Fibroblast of pulmonary artery (primary cell): ENCODE measurements around the gene SPATS2.

Source experiments
- DNase-seq: peaks from one replicate; pipeline ENCODE4 v3.0.0-alpha.2; 2010; ENCODE audit warnings: low read depth
- H3K4me3 ChIP-seq: replicated peaks from 2 replicates; pipeline ENCODE4 v1.5.1; 2011; ENCODE audit warnings: low read depth, mild to moderate bottlenecking, control low read depth, low read length, moderate library complexity
- TF ChIP-seq, protein P1 (sequence below): IDR thresholded peaks from 2 replicates; pipeline ENCODE4 v1.5.1; 2011; ENCODE audit warnings: mild to moderate bottlenecking, control low read depth, low read length, inconsistent platforms; ENCODE audit errors: missing control alignments

The SPATS2 gene

DNA sequence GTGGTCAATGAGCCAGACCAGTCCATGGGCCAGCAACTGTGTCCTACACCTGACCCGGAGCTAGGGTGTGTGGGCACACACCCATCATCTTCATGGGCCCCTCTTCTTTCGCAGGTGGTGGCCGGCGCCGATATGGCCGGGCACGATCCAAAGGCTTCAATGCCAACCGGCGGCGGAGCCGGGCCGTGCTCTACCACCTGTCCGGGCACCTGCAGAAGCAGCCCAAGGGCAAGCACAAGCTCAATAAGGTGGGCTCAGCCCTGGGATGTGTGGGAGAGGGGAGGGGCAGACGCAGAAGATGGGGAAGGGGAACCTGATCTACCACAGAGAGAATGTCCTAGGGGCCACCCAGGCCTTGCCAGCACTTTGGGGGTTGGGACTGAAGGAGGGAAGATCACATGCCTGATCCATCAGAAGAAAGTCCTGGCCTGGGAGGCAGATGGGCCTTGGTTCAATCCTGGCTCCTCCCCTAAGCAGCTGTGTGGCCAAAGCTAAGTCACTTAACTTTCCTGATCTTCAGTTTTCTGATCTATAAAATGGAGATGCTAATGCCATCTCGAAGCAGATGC, 175.4 kb downstream of the SPATS2 start:
- no peak overlapping the region for H3K4me3 ChIP-seq
- TF ChIP-seq, protein P1, sequence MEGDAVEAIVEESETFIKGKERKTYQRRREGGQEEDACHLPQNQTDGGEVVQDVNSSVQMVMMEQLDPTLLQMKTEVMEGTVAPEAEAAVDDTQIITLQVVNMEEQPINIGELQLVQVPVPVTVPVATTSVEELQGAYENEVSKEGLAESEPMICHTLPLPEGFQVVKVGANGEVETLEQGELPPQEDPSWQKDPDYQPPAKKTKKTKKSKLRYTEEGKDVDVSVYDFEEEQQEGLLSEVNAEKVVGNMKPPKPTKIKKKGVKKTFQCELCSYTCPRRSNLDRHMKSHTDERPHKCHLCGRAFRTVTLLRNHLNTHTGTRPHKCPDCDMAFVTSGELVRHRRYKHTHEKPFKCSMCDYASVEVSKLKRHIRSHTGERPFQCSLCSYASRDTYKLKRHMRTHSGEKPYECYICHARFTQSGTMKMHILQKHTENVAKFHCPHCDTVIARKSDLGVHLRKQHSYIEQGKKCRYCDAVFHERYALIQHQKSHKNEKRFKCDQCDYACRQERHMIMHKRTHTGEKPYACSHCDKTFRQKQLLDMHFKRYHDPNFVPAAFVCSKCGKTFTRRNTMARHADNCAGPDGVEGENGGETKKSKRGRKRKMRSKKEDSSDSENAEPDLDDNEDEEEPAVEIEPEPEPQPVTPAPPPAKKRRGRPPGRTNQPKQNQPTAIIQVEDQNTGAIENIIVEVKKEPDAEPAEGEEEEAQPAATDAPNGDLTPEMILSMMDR: no peak
- no peak for DNase-seq

DNA sequence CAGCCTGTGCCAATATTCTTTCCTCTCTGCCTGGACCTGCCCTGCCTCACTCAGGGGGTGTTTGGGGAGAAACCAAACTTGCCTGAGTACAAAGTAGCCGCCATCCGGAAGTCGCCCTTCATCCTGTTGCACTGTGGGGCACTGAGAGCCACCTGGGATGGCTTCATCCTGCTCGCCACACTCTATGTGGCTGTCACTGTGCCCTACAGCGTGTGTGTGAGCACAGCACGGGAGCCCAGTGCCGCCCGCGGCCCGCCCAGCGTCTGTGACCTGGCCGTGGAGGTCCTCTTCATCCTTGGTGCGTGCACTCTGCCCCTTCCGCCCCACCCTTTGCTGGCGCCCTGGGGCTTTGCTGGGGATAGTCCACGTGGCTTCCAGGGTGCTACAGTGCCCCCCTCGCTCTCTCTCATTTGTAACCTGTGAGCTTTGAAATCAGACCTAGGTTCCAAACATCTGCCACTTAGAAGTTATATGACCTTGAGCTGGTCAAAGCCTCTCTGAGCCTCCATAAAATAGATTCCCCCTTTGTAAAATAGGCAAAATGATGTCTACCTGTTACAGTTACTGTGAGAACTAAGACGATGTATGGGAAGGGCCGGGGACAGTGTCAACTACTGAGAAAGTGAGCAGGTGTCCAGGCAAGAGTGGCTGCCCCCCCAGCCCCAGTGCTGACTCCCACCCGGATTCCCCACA, 176.1 kb downstream of the SPATS2 start:
- no peak for DNase-seq
- no peak overlapping the region for H3K4me3 ChIP-seq
- TF ChIP-seq, protein P1: no peak

DNA sequence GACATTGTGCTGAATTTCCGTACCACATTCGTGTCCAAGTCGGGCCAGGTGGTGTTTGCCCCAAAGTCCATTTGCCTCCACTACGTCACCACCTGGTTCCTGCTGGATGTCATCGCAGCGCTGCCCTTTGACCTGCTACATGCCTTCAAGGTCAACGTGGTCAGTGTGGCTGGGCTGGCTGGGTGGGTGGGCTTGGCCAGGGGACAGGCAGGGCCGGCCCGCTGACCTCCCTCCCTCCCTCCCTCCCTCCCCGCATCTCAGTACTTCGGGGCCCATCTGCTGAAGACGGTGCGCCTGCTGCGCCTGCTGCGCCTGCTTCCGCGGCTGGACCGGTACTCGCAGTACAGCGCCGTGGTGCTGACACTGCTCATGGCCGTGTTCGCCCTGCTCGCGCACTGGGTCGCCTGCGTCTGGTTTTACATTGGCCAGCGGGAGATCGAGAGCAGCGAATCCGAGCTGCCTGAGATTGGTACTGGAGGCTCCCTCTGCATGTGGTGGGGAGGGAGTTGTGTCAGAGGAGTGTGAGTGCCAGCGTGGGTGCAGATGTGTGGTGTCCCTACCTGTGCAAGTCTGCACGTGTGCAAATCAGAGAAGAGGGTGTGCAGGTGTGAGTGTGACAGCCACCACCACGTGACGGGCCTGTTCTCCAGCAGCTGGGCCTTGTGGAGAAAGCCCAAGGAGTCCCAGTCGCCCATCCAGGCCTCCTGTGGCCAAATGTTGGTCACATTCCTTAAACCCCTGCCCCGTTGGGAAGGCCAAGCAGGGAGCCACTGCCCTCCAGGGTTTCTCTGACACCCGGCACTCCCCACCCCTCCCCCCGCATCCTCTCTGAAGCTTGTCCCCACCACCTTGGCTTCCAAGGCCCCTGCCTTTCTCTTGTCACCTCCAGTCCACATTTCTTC, 176.9 kb downstream of the SPATS2 start:
- TF ChIP-seq, protein P1: no peak
- H3K4me3 ChIP-seq: no peak overlapping the region
- DNase-seq: no peak

DNA sequence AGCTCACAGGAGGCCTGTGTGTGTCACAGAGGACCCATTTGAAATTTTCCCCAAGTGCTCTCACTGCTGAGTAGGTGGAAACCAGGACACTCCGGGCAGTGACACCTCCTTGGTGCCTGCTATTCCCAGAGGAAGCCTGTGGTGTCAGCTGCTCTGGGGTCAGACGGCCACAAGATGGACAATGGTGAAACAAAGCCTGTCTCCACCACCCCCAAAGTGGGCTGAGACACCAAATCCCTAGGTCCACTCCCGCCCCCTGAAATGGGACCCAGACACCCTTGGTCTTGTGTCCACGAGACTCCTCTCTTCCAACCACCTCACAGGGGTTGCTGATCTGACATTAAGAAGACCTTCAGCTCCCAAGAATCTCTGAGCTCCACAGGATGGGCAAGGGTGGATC, 178.6 kb downstream of the SPATS2 start:
- H3K4me3 ChIP-seq: no peak overlapping the region
- TF ChIP-seq, protein P1: no peak
- no peak for DNase-seq

DNA sequence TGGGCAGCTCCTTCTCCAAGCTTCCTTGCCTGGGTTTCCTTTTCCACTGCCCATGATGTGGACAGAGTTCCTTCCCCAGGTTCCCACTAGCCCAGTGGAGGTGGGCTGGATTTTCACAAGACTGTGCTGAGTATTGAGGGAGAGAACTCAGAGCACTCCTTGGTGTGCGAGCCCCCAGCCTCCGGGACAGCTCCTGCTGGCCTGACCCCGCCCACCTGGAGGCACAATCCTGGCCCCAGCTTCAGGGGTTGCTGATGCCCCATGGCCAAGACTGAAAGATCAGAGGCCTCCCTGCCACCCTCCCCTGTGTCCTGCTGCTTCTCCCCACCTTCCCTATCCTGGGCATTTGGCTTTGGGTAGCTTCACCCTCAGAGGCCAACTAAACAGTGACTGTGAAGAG, 179.2 kb downstream of the SPATS2 start:
- DNase-seq: no peak
- no peak overlapping the region for H3K4me3 ChIP-seq
- TF ChIP-seq, protein P1: no peak

DNA sequence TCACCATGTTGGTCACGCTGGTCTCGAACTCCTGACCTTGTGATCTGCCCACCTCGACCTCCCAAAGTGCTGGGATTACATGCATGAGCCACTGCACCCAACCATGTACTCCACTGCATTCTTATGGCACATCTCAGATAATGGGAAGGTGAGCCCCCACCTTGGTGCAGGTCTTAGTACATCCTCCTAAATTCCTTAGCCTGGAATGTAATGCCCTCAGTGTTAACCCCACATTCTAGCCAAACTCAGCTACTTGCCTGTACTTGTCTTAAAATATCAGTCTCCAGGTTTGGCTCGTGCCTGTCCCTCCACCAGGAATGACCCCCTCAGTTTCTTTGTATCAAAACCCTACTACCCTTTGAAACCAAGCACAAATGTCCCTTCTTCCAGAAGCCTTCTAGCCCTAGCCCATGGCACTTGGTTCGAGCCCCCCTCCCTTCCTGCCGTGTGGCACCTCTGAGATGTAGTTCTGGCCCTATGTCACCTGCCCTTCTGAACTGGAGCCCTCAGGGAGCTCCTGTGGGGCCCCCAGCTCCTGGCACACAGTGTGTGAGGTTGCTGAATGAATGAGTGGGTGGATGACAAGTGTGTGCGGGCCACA, 179.9 kb downstream of the SPATS2 start:
- no peak overlapping the region for H3K4me3 ChIP-seq
- TF ChIP-seq, protein P1: no peak
- DNase-seq: no peak
